ENCODE measurements around the gene PRKAG3.

The PRKAG3 gene

DNA sequence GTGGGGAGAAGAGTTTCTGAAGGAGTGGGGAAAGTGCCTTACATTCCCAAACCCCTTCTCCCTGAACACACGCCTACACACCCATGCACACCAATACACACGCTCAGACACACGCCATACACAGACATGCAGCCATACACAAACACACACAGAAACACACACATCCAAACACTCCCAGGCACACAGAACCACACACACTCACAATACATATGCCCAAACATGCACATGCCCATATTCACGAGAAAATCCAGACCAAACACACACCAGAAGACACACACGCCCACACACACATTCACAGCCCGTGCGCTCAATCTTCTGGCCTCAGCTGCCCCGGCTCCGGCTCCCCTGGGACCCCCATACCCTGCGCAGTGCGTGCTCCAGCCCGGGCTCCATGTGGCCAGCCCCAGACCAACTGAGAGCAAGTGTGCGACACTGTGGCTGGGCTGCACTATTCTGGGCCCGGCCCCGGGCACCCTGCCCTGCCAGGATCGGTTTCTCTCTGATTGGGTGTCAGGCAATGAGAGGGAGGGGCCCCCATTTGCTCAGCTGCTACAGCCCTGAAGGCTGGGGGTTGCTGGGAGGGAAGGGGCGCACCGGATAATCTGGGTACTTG, at the start of gene PRKAG3:
Gene PRKAG3, minus strand, starts transcription at position 426 of the 613 bp plus-strand sequence.
- DNase-seq, result no peak

DNA sequence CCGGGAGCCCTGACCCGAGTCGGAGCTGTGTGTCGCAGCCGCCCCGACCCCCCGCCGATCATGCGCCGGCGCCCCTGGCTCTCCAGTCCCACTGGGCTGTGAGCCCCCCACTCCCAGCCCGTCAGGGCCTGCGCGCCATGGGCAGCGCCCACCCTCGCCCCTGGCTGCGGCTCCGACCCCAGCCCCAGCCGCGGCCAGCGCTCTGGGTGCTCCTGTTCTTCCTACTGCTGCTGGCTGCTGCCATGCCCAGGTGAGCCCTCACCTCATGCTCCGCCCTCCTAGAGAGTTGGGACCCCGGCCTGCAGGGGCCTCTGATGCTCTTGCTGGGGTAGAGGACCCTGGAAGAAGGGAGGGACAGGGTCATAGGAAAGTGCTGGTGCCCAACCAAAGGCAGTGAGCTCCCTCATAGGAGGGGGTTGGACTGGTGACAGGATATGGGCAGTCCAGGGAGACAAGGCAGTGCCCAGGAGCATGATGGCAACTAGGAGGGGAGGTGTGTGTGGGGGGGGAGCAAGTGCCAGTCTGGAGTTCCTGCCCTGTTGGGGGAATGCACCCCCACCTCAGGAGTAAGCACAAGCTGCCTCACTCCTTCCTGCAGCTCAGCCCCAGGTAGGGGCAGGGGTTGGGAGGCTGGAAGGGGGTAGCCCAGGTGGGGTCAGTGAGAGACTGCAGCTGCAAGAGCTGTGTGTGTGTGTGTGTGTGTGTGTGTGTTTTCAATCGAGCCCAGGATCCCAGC, 49.4 kb upstream of the PRKAG3 start:
- no peak for DNase-seq

DNA sequence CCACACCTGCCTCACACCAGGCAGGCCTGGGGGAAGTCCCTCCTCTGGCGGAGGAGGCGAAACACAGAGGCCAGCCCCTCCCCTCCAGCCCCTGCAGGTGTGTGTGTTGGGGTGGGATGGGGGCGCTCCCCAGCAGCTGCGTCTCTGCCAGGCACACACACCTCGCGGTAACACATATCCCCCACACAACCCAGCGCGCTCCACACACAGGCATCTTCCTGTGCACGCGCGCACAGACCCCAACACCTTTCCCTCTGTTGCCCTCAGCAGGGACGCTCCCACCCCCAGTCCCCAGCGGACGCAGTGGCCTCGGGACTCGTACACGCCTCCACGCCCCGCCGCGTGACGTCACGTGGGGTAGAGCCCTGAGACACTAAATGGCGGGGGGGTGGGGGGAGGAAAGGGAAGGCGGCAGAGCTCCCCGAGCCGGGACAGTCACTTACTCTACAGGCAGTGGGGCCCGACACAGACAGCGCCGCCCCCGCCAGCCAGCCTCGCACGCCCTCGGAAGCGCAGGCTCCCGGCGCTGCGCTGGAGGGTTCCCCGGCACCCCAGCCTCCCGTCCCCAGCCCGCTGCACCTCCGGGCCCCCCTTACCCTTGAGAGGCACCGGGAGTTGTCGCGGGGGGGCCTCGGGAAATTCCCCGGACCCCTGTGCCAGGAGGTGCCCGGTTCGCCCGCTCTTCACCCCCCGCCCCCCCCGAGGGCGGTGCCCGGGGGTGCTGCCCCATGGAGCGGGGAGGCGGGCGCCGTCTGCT, 48.7 kb upstream of the PRKAG3 start, which contains the start of gene WNT10A:
Gene WNT10A, plus strand, starts transcription at position 751 of the 757 bp plus-strand sequence. CDS start 144 bp downstream, outside the sequence.
- DNase-seq, result peak; percentile 79

DNA sequence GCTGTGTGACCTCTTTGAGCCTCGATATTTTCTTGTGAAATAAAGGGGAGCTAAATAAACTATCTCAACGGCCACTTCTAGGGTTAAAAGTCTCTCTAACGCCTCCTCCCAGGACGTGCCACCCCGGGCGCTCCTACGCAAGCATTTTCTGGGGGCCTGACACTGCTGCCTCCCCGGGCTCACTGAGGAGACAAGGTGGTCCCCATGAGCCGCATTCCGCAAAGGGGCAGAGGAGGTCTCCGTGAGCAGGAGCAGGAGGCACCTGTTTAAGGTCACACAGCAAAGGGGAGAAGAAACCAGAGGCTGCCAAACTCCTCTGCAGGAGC, 48.1 kb upstream of the PRKAG3 start:
- DNase-seq, result no peak

DNA sequence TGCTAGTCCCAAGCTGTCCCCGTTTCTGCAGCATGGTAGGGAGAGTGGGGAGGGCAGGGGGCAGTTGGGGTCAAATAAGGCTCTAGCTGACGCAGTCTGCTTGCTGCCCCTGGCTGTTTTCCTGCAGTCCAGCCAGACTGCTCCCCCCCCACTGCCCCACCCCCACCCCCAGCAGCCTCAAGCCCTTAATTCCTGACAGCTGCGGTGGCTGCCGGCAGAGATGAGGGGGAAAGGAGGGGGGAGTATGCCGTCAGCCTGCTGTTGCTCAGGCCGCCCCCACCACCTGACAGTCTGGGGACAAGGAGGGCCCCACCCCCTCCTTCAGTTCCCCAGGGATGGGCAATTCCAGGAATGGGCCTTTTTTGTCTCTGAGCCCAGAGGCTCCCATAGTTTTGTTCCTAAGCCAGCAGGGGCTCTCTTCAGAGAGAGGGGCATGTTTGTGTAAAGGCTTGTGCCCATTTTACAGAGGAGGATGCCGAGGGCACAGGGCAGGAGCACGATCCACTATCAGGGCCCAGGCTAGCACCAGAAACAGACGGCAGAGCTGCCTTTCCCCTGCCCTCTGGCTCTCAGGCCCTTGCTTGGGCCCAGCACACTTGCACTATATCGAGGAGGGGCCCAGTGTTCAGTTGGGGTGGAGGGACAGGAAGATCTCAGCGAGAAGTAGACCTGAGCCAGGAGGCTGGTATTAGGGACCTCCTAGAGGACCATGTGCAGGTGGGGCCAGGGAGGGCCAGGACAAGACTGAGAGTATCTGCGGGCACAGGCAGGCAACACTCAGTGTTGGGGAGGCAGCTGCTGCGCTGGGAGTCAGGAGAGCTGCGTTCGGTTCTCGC, 47.5 kb upstream of the PRKAG3 start:
- no peak for DNase-seq

DNA sequence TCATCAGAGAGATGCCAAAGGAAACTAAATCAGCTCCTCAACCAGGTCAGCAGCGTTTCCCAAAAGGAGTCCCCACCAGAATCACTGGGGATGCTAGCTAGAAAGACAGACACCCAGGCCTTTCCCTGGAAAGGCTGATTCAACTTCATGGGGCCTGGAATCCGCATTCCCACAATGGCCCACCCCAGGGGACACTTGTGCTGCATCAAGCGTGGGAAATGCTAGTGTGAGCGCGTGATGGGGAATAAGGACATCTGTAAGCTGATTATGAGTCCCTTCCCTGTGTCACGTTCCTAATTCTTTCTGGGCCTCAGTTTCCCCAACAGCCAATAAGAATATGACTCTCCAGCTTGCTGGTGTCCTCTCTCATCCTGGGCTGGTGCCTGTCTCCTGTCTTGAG, 46.9 kb upstream of the PRKAG3 start:
- DNase-seq, result no peak

DNA sequence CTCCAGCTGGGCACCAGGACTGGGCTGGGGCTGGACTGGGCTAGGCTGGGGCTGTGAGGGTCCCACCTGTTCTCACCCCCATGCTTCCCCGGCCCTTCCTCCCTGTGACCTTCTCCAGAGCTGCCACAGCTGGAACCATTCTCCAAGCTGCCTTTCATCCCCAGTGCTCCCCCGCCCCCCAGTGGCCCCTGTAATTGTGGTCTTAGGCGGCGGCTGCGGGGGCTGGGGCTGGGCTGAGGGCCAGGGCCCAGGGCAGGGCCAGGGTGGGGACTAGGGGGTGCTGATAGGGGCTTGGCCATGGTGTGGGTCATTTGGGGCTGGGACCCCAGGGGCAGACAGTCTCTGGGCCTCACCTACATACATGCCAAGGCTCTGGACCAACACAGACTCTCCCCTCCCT, 46.3 kb upstream of the PRKAG3 start:
- DNase-seq, result no peak

DNA sequence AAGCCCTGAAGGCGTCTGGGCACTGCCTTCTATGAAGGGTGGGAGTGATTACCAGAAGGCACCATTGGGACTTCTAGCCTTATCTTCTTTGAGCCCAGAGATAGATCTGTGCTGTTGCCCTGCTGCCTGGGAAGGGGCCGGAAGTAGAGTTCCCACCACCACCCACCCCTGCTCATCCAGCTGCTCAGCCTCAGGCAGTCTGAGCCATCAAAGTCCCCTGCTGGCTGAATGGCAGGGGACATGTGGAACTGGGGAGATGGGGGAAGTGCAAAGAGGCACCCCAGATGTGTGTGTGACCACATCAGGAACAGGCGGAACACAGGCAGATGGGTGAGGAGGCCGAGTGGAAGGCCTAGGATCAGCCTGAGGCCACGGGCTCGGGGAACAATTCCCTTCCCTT, 45.7 kb upstream of the PRKAG3 start:
- DNase-seq, result no peak

DNA sequence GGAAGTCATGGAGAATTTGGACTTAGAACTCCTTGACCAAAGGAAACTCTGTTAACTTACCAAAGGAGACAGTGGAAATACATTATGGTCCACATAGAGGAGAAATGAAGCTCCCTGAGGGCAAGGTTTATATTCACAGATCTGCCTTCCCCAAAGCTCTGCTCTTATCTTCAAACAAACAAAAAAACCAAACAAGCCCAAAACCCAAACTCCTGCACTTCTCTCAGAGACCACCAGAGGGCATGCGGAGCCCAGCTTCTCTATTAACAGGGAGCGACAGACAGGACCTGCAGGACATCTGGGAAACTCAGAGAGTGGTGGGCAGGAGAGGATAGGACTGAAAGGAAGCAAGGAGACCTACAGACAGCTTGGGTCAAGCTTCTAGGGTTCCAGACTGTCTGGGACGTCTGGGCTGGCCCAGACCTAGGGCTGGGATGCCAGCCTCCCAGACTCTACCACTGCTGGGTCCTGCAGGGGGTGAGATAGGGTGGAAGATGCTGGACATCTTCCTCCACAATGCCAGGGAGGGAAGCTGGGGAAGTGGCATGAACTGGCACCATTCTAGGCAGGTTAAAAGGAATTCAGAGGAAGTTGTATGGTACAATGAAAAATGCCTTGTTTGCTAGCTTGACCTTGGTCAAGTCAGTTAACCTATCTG, 45.1 kb upstream of the PRKAG3 start:
- DNase-seq, result peak; percentile 54

DNA sequence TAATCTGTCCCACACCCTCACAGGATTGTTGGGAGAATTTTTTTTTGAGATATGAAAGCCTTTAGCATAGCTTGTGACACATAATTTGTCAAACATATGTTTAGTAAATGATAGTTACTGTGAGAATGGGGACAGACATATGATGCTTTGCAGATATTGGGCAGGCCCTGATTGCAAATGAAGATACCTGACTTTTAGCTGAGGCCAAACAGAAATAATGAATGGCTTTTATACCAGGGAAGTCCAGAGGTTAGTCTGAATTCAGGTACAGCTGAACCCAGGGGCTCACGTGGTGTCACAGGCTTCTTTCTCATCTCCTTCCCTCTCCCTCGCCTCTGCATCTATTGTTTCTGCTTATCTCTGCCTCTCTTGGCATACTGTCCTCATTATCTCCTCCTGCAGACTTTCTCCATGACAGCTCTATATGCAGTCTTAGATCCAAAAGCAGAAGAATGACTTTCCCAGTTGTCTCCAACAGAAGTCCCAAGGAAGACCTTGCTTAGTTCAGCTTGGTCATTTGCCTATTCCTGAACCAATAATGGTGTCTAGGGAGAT, 44.2 kb upstream of the PRKAG3 start:
- DNase-seq, result no peak

DNA sequence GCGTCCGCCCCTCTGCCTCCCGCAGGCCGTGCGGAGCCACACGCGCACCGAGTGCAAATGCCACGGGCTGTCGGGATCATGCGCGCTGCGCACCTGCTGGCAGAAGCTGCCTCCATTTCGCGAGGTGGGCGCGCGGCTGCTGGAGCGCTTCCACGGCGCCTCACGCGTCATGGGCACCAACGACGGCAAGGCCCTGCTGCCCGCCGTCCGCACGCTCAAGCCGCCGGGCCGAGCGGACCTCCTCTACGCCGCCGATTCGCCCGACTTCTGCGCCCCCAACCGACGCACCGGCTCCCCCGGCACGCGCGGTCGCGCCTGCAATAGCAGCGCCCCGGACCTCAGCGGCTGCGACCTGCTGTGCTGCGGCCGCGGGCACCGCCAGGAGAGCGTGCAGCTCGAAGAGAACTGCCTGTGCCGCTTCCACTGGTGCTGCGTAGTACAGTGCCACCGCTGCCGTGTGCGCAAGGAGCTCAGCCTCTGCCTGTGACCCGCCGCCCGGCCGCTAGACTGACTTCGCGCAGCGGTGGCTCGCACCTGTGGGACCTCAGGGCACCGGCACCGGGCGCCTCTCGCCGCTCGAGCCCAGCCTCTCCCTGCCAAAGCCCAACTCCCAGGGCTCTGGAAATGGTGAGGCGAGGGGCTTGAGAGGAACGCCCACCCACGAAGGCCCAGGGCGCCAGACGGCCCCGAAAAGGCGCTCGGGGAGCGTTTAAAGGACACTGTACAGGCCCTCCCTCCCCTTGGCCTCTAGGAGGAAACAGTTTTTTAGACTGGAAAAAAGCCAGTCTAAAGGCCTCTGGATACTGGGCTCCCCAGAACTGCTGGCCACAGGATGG, 42.0 kb upstream of the PRKAG3 start:
- DNase-seq, result no peak

DNA sequence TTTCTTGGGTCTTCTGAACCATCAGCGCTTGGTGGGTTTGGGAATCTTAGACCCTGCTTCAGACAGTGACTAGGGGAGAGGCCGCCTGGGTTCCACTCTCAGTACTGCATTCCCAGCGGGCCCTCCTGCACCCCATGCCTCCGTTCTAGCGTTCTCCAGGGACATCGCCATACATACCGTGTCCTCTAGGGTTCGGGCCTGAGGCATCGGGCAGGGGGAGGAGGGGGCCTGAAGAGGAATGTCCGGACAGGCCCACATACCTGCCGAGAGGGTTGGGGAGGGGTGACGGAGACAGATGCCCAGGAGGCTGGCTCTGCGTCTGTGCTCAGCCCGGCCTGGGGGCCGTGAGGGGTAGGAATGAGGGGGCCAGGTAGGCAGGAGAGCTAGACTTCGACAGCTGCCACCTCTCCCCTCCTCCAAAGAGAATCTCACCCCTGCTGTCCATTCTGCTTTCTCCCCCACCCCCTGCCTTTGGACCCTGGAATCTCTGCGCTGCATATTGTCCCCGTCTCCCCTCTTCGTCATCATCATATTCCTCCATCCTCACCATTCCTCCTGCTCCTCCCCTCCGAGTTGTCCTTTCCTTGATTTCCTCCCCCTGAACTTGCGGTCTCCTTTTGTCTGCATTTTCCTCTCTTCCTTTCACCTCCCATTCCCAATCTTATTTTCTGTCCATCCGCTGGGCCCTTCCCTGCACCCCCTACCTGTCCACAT, 41.2 kb upstream of the PRKAG3 start:
- DNase-seq, result no peak

DNA sequence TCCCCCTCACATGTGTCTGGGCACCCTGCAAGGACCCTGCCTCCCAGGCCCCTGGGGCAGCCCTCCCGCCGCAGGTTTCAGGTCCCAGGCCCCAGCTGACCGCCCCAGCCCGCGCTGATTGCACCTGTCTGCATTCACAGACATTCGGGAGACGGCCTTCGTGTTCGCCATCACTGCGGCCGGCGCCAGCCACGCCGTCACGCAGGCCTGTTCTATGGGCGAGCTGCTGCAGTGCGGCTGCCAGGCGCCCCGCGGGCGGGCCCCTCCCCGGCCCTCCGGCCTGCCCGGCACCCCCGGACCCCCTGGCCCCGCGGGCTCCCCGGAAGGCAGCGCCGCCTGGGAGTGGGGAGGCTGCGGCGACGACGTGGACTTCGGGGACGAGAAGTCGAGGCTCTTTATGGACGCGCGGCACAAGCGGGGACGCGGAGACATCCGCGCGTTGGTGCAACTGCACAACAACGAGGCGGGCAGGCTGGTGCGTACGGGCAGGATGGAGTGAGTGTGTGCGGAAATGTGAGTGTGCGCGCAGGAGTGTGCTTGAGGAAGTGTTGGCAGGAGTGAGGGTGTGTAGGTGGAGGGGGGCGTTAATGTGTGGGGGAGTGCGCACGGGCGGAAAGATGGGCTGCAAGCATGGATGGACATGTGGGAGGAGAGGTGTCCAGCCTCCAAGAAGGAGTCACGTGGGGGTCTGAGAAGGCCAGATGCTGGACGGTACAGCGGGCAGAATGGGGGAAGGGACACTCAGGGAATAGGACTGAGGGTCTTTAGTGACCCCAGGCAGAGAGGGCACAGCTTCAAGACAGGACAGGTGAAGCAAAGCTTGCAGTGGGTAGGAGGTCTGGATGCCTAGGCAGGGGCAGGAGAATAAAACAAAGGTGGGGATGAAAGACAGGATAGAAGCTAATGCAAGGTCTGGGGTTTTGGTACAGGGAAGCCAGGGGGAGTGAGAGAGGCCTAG, 40.0 kb upstream of the PRKAG3 start:
- DNase-seq, result peak; percentile 22

DNA sequence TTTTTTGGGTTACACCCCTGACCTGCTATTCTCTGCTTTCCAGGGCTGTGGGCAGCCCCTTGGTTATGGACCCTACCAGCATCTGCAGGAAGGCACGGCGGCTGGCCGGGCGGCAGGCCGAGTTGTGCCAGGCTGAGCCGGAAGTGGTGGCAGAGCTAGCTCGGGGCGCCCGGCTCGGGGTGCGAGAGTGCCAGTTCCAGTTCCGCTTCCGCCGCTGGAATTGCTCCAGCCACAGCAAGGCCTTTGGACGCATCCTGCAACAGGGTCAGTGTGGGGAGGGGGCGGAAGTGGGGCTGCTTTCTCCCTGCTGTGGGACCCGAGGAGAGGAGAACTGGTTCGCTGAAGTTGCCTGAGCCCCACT, 39.4 kb upstream of the PRKAG3 start:
- DNase-seq, result no peak

DNA sequence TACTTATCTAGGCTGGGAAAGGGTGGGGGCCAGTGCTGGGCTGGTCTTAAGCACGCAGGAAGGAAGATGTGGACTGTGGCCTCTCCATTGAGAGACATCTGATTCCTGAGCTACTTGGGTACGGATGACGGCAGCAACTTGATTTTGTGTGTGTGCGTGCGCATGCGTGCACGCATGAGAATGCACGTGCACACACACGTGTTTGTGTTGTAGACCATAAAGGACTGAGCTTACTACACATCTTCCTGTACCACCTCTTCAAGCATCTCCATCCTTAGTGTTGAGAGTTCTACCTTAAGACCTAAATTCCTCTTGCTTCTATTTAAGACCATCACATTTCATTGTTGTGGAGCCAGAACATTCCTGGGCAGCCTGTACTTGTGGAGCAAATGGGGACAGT, 37.5 kb upstream of the PRKAG3 start:
- no peak for DNase-seq

DNA sequence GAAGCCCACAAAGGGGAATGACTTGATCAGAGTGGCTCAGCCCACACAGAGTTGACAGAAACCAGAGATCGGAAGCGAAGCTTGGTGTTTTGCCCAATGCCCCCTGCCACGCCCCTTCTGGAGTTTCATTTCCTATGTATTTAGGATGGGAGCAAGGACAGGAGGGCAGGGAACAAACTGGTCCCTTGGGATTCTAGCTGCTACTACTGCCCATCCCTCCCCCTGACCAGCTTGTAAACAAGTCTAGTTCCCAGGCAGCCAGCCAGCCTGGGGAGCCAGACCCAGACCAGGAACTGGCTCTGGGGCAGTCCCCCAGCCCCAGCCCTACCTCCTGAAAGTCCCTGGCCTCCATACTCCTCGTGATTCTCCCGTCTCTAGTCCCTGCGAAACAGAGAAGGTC, 36.3 kb upstream of the PRKAG3 start:
- DNase-seq, result no peak

DNA sequence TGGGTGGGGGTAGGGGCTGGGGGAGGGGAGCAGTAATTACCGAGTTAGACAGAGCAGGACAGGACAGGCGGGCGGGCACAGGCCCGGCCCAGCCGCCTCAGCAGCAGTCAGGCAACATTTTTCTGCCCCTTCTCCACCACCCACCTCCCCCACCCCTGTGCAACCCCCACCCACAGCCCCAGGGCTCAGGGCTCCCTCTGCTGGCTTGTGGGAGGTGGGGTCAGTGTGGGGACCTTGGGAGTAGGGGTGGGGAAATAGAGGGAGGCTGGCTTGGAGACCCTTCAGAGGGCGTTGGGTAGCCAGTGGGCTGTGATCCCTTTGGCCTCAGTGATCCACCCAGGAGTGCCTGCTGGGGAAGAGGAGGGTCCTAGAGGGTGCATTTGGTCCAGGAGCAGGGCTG, 34.4 kb upstream of the PRKAG3 start:
- DNase-seq, result no peak

DNA sequence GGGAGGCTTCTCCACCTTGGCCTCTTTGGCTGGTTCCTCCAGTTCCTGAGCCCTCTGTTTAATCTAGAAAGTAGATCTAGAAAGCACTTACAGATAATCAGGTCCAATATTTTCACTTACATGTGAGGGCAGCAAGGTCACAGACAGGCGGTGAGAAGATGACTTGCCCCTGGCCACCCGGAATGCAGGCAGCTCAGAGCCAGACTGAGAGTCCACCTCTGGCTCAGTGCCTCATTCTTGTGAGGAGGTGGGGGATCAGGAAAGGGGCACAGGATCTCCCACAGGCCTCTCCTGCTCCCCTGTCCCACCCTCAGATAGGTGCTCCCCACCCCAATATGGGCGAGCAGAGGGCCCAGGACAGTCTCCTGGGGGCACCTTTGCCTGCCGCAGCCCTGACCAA, 33.8 kb upstream of the PRKAG3 start:
- DNase-seq, result no peak

DNA sequence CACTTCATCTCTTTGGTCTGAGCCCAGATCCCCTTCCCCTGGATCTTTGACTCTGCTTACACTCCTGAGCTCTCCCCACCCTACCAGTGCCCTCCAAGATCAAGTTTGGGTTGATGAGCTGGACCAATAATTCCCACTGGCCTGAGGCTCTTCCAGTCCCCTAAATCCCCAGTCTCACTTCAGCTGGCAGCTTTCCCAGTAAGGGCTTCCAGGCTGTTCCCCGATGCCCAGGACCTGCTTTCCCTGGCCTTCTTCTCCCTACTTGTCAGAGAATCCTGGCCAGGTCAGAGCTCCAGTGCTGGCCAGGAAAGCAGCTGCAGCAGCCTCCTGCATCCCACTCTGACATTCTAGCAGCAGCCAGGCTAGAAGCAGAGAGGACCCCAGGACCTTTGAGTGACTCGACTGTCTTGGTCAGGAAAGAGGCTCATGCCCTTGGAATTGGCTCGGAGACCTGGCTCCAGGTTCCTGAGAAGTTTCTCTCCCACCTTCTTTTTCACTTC, 31.5 kb upstream of the PRKAG3 start:
- DNase-seq, result no peak

Measured in stimulated activated naive CD4-positive, alpha-beta T cell treated with Interleukin-2 at 50 U/mL for 16 hours (primary cell).